ENCODE data around the gene UTP14A. TPM values are rescaled to one million over a fixed set of nuclear protein-coding genes. Genes with fewer than 3 reads are reported as not detected.

UTP14A gene
- total and polyA plus RNA-seq, 2 of the 13 experiments (the other 11 are each of a cell fraction or from before 2014, with no cell fraction given) = 7.4 to 19.0 TPM

DNA sequence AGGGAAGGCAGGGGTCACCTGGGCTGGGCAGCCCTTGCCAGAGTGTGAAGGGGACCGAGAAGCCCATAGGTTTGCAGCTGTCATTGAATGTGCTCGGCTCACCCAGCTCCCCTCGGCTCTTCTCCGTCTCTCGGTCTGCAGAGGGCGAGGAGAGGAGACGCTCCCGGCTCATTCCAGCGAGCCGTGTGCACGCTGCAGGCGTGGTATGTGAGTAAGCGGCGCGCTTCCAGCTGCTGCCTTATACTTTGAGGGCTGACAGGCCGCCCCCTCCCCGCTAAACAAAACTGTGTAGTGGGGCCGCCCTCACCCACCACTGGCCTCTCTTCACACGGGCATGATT lies 53.5 kb downstream of the UTP14A start:
- Histone ChIP-seq H4K20me1 (ENCODE audit: insufficient read depth, low read length) (no peaks in the 10 kb centered on the region), H3K4me1 (ENCODE audit: insufficient read depth, low read length) (0 out of 2 replicates have a peak, but pooled peaks cover 20% of the 10 kb centered on the region), H3K9me3 (ENCODE audit: low read length) (no peaks in the 10 kb centered on the region), H3K36me3 (replicated peaks in 1 of 2; ENCODE audit: control insufficient read depth in 1 of 2, insufficient read depth in 2 of 2, low read length in 2 of 2) (no peaks in the 10 kb centered on the region), H3K27ac (ENCODE audit: extremely low read length, insufficient read depth, low read length) (no peak overlapping the region), H2AFZ (ENCODE audit: low read length) (no peak overlapping the region), H3K4me3 (replicated peaks in 1 of 3; ENCODE audit: insufficient read depth in 1 of 3, low read depth in 2 of 3, low read length in 3 of 3) (no peak overlapping the region), H3K4me2 (ENCODE audit: low read depth, low read length) (peak overlapping the region; percentile 39; the same call in 1 of the 2 replicates), H3K27me3 (ENCODE audit: control insufficient read depth in 1 of 2, insufficient read depth in 2 of 2, low read length in 2 of 2) (peaks cover 0 to 1% of the 10 kb centered on the region in 2 experiments; a peak in 1 of 5 replicates), H3K9ac (ENCODE audit: insufficient read depth, low read depth, low read length) (no peak overlapping the region), H3K79me2 (ENCODE audit: insufficient read depth, low read length) (no peaks in the 10 kb centered on the region)
- TF ChIP-seq ZBTB42 (CRISPR knock-in tag; IDR thresholded peaks at IDR 0.05) (no peak), HNRNPLL (IDR thresholded peaks at IDR 0.05; ENCODE audit: low read depth, low read length, poor library complexity, severe bottlenecking) (peak; percentile 57), ZNF30 (CRISPR knock-in tag; IDR thresholded peaks at IDR 0.05) (no peak)
- TF ChIP-seq, protein P1, sequence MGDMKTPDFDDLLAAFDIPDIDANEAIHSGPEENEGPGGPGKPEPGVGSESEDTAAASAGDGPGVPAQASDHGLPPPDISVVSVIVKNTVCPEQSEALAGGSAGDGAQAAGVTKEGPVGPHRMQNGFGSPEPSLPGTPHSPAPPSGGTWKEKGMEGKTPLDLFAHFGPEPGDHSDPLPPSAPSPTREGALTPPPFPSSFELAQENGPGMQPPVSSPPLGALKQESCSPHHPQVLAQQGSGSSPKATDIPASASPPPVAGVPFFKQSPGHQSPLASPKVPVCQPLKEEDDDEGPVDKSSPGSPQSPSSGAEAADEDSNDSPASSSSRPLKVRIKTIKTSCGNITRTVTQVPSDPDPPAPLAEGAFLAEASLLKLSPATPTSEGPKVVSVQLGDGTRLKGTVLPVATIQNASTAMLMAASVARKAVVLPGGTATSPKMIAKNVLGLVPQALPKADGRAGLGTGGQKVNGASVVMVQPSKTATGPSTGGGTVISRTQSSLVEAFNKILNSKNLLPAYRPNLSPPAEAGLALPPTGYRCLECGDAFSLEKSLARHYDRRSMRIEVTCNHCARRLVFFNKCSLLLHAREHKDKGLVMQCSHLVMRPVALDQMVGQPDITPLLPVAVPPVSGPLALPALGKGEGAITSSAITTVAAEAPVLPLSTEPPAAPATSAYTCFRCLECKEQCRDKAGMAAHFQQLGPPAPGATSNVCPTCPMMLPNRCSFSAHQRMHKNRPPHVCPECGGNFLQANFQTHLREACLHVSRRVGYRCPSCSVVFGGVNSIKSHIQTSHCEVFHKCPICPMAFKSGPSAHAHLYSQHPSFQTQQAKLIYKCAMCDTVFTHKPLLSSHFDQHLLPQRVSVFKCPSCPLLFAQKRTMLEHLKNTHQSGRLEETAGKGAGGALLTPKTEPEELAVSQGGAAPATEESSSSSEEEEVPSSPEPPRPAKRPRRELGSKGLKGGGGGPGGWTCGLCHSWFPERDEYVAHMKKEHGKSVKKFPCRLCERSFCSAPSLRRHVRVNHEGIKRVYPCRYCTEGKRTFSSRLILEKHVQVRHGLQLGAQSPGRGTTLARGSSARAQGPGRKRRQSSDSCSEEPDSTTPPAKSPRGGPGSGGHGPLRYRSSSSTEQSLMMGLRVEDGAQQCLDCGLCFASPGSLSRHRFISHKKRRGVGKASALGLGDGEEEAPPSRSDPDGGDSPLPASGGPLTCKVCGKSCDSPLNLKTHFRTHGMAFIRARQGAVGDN (CRISPR knock-in tag; IDR thresholded peaks at IDR 0.05) = peak; percentile 41; the same call in 1 of the 2 replicates
- FAIRE-seq (no peak), ATAC-seq (peak; percentile 59), DNase-seq (ENCODE audit: low spot score) (no peak)
- POLR2A ChIA-PET = no interaction called here
- BruUV-seq (replicated peaks) = no TSS peak
- WGBS (ENCODE audit: low lambda C conversion rate) = 0% methylated on average over 1 of the region's 19 CpGs
- in situ Hi-C loops (cut with HindIII; ENCODE audit: extremely low pct_ligation_motif_present, low pct_unique_long_range_greater_than_20kb) (no loop called here), intact Hi-C loops (cut with micrococcal nuclease; ENCODE audit: unreplicated experiment) (no loop called here)
- CTCF ChIA-PET (ENCODE audit: low intra/inter-chr PET ratio, low total read pairs) = no interaction called here

Measured in HepG2 (cell line).